ENCODE data around the gene CIZ1.
A peak's percentile ranks its signal among the peaks of the same experiment; 100 is the strongest.
"Not testable (repeated sequence)": the region's sequence is repeated elsewhere in the genome, so short reads cannot be mapped to it uniquely, and the experiment has no call there.

Gene CIZ1, protein sequence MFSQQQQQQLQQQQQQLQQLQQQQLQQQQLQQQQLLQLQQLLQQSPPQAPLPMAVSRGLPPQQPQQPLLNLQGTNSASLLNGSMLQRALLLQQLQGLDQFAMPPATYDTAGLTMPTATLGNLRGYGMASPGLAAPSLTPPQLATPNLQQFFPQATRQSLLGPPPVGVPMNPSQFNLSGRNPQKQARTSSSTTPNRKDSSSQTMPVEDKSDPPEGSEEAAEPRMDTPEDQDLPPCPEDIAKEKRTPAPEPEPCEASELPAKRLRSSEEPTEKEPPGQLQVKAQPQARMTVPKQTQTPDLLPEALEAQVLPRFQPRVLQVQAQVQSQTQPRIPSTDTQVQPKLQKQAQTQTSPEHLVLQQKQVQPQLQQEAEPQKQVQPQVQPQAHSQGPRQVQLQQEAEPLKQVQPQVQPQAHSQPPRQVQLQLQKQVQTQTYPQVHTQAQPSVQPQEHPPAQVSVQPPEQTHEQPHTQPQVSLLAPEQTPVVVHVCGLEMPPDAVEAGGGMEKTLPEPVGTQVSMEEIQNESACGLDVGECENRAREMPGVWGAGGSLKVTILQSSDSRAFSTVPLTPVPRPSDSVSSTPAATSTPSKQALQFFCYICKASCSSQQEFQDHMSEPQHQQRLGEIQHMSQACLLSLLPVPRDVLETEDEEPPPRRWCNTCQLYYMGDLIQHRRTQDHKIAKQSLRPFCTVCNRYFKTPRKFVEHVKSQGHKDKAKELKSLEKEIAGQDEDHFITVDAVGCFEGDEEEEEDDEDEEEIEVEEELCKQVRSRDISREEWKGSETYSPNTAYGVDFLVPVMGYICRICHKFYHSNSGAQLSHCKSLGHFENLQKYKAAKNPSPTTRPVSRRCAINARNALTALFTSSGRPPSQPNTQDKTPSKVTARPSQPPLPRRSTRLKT

DNA sequence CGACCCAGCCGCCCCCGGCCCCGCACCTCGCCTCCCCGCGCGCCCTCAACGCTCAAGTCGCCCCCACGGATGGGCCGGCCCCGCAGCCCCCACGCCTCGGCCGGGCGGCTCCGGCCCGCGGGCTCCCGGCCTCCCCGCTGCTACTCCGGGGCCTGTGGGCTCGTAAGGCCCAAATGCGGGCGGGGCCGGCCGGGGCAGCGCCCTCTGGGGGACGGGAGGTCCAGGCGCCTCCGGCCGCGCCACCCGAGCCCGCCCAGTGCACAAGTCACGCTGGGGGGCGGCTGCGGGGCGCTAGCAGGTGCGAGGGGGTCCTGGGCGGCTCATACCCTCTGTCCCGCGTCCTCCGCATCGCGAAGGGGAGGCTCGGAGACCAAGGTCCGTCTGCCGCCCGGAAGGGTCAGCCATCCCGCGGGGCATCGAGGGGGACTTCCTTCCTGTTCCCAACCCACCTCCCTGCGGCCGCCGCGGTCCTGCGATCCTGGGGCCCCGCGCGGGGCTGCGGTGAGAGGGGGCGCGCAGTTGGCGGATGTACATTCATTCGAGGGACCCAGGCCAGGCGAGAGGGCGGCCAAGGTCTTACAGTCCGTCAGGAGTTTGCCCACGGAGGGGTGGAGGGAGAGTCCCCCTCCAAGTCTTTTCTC is at the start of gene CIZ1:
CIZ1 (minus strand) TSS at position 167 of the 641 bp plus-strand sequence. CDS start 715 bp downstream, outside the sequence.
- DNase-seq (ENCODE audit: low read depth), result peak; percentile 64

DNA sequence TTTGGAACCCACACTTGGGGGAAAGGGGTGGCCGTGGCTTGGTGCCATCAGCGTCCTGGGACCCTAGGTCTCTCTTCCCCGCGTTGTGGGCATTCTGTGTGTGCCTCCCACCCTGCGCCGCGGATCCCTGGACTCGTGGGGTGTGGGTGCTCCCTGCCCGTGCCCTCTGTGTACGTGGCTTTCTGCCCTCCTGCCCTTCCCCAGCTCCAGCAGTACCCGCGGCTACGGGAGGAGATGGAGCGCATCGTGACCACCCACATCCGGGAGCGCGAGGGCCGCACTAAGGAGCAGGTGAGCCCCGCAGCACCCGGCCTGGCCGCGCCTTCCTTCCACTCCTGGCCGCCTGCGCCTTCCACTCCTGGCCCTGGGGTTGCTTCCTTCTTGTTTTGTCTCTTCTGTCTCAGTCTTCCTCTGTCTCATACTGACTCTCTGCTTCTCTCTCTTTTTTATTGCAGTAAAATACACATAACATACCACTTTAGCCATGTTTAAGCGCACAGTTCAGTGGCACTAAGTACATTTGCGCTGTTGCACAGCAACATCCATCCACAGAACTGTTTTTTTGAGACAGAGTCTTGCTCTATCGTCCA is 42.5 kb upstream of the CIZ1 start:
- no peak for DNase-seq (ENCODE audit: low read depth)

DNA sequence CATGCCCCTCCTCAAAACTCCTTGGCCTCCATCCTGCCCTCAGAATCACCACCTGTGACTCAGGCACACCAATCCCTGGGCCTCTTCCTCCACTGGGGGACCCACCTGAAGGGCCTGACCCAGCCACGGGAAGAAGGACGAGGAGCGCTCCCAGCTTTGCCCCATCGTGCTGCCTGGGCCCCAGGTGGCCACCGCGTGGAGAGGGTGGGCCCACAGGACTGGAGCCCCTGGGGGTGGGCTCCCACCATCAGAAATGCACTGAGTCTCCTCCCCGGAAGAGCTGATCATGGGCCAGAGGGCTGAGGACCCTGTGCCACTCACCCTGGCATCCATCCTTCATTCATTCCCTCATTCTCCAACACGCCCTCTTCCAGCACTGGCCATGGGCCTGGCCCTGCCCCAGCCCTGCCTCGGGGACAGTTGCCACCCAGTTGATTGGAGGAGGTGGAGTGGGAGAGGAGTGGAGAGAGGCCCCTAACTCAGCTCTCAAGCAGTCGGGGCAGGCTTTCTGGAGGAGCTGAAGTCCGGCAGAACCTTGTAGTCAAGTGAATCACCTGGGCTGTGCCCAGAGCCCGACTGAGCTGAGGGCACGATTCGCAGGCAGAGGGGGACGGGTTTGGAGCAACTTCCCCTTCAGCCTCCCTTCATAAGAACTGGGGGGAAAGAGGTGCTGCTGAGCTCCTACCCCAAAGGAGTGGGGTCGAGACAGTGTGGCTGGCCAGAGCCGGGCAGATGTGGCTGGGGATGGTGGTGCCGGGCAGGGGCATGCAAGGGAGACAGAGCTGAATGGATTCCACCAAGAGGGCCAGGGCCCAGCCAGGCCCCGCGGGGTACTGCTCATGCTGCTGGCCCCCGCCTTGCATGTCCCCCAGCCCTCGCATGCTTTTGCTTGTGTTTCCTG is 41.4 kb upstream of the CIZ1 start:
- DNase-seq (ENCODE audit: low read depth), result no peak

DNA sequence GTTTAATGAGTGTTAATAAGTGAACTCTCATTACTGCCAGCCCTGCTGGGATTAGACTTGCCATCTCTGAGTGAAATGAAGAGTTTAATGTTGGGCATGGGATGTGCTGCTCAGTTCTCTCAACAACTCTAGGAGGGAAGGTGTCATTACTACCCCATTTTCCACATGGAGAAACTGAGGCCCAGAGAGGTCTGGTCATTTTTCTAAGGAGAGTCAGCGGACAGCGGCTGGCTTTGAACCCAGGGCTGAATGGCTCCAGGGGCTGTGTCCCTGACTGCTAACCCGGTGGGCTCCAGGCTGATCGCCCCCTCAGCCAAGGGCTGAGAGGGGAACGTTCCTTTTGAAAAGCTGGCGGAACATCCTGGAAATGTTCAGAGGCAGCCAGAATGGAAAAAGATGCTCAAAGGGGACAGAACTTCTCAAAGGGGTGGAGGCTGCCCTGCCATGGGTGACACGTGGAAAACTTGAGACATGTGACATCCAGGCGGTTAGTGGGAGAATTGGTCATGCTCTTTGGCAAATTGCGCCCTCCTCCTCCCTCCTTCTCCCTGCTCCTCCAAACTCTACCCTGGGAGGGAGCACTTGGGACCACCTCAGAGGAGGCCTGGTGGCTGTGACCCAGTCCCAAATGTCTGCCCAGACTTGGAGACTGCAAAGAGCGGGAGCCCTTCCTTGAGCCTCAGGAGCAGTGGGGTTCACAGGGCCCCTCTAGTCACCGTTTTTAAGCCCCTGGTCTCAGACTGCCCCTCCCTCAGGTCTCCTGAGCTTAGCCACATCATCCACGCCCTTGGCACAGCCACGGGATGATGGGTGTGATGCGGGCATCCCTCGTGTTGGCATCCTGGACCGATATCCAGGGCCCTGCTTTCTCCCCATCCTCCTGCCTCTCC is 40.5 kb upstream of the CIZ1 start:
- DNase-seq (ENCODE audit: low read depth), result no peak

DNA sequence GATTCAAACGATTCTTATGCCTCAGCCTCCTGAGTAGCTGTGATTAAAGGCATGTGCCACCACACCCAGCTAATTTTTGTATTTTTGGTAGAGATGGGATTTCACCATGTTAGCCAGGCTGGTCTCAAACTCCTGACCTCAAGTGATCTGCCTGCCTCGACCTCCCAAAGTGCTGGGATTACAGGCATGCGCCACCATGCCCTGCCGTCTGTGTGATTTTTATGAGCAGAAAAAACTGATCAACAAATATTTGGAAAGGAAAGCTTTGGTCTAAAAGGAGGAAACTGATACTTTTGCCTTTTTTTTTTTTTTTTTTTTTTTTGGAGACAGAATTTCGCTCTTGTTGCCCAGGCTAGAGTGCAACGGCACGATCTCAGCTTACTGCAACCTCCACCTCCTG is 39.5 kb upstream of the CIZ1 start:
- not testable (repeated sequence) for DNase-seq (ENCODE audit: low read depth)

DNA sequence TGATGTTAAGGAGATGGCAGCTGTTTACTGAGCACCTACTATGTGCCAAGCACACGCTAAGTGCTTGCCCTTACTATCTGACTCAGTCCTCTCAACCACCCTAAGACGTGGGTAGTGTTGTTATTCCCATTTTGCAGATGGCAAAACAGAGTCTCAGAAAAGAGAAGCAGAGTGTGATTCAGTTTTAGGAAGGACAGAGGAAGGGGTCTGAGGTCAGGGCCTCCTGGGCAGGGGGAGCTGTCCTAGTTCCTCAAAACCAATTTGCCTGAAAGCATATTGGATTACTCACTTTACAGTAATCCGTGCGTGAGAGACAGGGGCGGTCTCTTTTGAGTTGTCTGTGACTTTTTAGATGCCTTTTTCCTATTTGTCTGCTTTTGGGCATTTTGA is 35.0 kb upstream of the CIZ1 start:
- DNase-seq (ENCODE audit: low read depth), result no peak

DNA sequence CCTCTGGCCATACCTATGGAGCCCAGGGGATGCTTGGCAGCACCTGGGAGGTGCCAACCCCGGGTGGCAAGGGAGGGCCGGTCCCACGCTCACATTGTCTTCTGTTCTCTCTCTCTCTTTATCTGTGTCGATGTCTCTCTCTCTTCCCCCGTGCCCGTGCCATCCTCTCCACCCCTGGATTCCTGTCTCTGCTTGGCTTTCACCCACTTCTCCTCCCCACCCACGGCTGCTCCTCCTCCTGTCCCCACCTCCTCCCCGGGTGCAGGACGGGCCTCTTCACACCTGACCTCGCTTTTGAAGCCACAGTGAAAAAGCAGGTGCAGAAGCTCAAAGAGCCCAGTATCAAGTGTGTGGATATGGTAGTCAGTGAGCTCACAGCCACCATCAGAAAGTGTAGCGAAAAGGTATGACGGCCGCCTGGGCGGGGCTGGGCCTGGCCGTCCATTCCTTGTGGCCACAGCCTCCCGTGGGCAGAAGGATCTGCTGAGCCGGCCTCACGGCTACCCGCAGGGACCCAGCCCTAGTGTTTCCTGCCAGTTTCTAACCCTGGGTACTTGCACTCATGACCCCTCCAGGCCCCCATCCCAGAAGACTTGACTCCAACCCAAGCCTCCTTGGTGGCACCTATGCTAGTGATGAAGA is 34.5 kb upstream of the CIZ1 start:
- DNase-seq (ENCODE audit: low read depth), result no peak

DNA sequence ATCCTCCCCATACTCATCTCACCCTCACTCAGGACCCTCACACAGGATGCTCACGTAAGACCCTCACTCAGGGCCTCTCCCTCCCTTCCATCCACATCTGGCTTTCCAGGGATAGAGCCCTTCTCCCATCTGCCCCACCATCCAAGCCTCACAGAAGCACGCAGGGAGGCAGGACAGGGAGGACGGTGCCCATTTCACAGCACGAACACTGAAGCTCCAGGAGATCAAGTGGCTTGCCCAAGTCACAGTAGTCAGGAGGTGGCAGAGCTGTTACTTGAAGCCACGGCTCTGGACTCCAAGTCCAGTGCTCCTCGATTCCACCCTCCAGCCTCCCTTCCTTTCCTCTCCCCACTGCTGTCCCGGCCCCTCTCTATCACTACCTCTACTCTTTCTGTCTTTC is 33.5 kb upstream of the CIZ1 start:
- DNase-seq (ENCODE audit: low read depth), result no peak

DNA sequence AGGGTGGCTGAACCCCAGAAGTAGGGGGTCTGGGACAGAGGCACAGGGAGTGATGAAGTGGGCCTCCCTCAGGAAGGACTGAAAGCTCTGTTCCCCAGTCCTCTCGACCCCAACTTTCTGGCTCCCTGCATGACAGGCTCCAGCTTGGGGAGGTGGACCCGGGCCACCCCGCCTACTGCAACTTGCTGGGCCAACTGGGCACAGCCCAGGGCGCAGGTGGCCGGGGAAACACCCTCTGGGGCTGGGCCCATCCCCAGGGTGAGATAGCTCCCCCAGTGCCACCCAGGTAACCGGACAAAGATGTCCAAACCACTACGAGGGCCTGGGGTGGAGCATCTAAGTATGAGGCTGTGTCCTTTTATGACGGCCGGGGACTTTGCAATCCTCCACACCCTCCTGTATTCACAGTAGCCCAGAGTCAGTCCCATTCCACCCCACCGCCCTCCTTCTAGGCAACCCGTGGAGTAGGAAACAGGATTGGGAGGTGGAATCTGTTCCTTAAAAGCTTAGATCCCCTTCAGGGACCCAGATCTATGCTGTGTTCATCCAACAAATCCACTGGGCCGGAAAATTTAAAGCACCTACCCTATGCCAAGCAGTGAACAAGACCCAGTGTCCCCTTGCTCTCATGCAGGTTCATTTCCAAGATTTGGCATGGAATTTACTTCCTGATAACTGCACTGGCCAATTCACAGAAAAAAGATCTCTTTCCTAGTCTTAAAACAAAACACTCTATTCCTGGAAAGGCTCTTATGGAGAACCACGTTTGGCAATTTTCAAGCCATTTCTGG is 31.7 kb upstream of the CIZ1 start:
- no peak for DNase-seq (ENCODE audit: low read depth)

DNA sequence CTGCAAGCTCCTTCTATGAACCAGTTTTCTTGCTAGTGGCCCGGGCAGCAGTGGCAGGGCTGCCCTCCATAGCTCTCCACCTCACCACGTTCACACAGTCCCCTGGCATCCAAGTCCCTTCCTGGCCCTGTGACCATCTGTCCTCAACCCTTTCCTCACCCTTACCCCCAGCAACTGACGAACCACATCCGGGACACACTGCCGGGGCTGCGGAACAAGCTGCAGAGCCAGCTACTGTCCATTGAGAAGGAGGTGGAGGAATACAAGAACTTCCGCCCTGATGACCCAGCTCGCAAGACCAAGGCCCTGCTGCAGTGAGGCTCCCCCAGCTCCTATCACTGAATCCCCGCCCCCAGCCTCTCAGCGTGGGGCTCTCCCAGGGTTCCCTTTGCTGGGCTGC is 30.7 kb upstream of the CIZ1 start:
- DNase-seq (ENCODE audit: low read depth), result no peak

DNA sequence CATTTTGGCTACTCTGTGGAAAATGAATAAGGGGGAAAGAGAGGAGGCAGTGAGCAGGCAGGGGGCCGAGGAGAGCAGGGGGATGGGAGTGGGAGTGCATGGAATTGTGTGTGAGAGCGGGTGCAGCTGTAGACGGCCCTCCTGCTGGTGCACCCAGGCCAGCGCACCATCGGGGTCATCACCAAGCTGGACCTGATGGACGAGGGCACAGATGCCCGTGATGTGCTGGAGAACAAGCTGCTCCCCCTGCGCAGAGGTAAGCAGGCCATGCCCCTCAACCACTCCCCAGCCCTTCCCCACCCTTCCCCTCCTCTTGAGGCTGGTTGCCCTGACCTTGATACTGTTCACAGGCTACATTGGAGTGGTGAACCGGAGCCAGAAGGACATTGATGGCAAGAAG is 28.5 kb upstream of the CIZ1 start:
- no peak for DNase-seq (ENCODE audit: low read depth)

DNA sequence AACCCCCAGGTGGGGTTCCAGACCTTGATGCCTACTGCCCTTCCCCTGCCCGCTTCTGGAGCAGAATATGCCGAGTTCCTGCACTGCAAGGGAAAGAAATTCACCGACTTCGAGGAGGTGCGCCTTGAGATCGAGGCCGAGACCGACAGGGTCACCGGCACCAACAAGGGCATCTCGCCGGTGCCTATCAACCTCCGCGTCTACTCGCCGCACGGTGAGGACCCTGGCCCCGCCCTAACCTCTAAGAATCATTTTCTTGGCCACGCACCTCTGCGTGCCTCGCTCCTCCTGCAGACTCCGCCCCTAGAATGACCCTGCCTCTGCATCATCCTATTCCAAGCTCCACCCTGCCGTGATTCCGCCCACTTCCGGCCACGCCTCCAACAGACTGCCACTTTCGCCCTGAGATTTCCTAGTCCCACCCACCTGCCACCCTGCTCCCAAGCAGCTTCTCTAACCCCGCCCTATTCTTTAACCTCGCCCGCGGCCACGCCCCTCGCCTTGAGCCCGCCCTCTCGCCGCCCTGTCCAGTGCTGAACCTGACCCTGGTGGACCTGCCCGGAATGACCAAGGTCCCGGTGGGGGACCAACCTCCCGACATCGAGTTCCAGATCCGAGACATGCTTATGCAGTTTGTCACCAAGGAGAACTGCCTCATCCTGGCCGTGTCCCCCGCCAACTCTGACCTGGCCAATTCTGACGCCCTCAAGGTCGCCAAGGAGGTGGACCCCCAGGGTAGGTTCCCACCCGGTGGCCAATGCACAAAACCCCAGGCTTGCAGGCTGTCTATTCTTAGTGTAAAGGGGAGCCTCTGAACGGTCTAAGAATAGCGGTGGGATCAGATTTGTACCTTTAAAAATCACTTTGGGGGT is 27.4 kb upstream of the CIZ1 start:
- DNase-seq (ENCODE audit: low read depth), result peak; percentile 74

DNA sequence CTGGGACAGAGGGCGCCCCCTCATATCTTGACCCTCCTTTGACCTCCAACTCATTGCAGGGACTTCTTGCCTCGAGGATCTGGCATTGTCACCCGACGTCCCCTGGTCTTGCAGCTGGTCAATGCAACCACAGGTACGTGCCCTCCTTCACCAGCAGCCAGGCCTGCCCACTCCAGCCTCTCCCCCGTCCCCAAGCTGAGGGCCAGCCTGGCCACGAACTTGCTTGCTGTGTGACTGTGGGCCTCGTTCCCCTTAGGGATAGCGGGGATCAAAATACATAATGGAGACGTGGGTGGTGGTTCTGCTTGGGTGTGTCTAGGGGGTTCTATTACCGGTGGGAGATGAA is 26.8 kb upstream of the CIZ1 start:
- DNase-seq (ENCODE audit: low read depth), result no peak

DNA sequence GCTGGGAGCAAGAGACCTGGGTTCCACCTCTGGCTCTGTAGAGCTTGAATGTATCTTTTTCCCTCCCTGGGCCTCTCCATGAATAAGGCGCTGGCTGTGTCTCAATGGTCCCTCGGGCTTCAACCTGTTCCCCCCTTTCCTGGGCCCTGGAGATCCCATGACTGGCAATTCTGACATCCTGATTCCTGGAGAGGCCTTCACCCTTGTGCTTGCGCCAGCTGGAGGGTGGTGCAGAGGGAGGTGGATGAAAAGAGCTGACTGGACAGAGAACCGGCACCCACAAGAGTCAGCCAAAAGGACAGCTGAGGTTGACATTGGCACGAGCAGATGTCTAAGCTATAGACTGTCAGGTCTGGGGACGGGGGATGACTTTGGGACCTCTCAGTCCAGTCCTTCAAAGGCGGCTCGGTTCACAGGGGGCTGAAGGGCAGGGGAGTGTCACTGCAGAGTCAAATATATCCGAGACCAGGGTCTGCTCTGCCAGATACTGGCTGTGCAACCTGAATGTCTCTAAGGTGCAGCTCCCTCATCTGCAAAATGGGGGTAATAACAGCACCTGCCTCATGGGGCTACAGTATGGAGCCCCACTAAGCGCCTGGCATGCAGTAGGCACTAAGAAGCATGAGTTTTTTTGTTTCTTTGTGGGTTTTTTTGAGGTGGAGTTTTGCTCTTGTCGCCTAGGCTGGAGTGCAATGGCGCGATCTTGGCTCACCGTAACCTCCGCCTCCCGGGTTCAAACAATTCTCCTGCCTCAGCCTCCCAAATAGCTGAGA is 25.6 kb upstream of the CIZ1 start:
- no peak for DNase-seq (ENCODE audit: low read depth)

DNA sequence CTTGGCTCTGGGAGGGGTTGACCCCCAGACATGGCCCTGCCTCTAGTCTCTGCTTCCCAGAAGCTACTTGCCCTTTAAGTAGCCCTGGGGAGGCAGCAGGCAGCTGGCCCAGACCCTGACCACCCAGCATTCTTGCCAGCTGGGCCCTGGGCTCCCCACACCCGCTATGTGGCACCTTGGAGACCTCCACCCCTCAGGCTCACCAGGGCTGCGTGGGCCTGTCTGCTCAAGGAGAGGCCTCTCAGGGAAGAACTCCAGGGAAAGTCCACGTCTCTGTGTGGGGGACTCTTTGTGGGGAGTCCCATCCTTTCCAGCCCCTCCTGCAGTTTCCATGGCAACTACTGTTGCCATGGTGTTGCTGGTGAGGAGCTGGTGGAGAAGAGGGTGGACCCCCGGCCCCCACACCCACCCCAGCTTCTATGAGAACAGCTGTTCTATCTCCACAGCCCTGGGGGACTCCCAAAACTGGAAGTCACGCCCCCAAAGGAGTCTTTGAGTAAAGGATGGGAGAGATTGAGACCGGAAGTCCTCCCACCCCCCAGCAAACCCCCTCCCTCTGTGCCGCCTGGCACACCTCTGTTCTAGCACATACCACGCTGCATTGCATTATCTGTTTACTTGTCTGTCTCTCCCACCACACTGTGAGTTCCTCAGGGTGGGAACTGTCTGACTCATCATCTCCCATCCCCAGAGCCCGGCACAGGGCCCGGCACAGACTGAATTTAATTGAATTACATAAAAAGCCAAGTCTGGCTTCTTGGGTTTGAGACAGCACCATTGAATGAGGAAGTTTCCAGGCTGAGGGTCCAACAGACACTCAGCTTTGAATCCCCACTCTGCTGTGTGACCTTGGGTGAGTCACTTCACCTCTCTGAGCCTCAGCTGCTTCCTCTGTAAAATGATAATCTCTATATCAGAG is 24.4 kb upstream of the CIZ1 start:
- DNase-seq (ENCODE audit: low read depth), result no peak

All from stimulated activated CD8-positive, alpha-beta memory T cell treated with anti-CD3 and anti-CD28 coated beads, Interleukin-12 subunit alpha, Interleukin-12 subunit beta, amount 100 ng/mL, for 4 hours (primary cell).